ENCODE results near the gene ZFX. TPM values are rescaled to one million over a fixed set of nuclear protein-coding genes. Genes with fewer than 3 reads are reported as not detected.
A peak's percentile ranks its signal among the peaks of the same experiment; 100 is the strongest.

The ZFX gene
- total RNA-seq, 2 experiments from 2014 or later, result 38.8 to 40.4 TPM

DNA sequence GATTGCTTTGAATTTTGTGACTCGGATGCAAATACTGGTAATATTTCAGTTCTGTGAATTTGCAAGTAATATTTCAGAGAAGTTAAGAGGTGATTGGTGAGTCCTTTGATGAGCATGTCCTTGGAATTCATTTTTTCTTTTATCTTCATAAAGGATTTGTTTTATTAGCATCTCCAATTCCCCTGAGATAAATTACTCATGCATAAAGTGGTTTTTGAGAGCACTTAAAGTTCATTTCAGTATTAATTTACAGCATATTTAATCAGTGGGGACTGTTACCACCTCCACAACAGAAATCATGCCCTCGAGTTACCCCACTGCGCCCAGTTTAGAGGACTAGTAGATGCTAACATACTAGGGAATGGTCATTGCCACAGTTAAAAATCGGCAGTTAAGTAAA lies 65.0 kb downstream of the ZFX start:
- Mint-ChIP-seq H3K36me3 (ENCODE audit: low read depth) (peaks cover 11% of the 10 kb centered on the region), H3K9me3 (no peaks in the 10 kb centered on the region), H3K4me1 (ENCODE audit: low read depth) (peaks cover 8% of the 10 kb centered on the region), H3K27me3 (no peaks in the 10 kb centered on the region), H3K27ac (no peak overlapping the region), H3K4me3 (no peak overlapping the region)
- ChIA-PET POLR2A (no interaction called here), CTCF (no interaction called here)
- TF ChIP-seq, protein P1, sequence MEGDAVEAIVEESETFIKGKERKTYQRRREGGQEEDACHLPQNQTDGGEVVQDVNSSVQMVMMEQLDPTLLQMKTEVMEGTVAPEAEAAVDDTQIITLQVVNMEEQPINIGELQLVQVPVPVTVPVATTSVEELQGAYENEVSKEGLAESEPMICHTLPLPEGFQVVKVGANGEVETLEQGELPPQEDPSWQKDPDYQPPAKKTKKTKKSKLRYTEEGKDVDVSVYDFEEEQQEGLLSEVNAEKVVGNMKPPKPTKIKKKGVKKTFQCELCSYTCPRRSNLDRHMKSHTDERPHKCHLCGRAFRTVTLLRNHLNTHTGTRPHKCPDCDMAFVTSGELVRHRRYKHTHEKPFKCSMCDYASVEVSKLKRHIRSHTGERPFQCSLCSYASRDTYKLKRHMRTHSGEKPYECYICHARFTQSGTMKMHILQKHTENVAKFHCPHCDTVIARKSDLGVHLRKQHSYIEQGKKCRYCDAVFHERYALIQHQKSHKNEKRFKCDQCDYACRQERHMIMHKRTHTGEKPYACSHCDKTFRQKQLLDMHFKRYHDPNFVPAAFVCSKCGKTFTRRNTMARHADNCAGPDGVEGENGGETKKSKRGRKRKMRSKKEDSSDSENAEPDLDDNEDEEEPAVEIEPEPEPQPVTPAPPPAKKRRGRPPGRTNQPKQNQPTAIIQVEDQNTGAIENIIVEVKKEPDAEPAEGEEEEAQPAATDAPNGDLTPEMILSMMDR (IDR thresholded peaks at IDR 0.05), result no peak
- intact Hi-C loops (cut with micrococcal nuclease), result no loop called here
- ATAC-seq (no peak), DNase-seq (no peak)

DNA sequence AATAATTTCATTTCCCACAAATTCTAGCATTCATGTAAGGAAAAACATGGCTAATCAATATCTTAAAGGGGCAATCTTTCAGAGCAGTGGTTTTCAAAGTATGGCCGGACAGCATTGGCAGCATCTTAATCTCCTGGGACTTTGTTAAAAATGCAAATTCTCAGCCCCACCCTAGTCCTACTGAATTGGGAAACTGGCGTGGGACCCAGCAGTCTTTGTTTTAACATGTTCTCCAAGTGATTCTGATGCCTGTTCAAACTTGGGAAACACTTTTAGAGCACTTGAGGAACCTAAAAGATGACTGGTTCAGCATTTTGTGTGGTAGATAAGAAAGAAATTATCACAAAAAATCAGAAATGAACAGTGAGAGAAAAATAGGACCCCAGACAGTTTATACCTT lies 65.7 kb downstream of the ZFX start:
- POLR2A ChIA-PET, result no interaction called here
- no peak for ATAC-seq
- H3K9me3 Mint-ChIP-seq, result no peaks in the 10 kb centered on the region
- H3K27ac Mint-ChIP-seq, result peak overlapping the region; percentile 52
- TF ChIP-seq, protein P1 (IDR thresholded peaks at IDR 0.05), result no peak
- H3K36me3 Mint-ChIP-seq (ENCODE audit: low read depth), result peaks cover 8% of the 10 kb centered on the region
- peaks cover 8% of the 10 kb centered on the region for H3K4me1 Mint-ChIP-seq (ENCODE audit: low read depth)
- DNase-seq, result no peak
- no peak overlapping the region for H3K4me3 Mint-ChIP-seq
- intact Hi-C loops (cut with micrococcal nuclease), result no loop called here
- H3K27me3 Mint-ChIP-seq, result no peaks in the 10 kb centered on the region
- CTCF ChIA-PET, result no interaction called here

DNA sequence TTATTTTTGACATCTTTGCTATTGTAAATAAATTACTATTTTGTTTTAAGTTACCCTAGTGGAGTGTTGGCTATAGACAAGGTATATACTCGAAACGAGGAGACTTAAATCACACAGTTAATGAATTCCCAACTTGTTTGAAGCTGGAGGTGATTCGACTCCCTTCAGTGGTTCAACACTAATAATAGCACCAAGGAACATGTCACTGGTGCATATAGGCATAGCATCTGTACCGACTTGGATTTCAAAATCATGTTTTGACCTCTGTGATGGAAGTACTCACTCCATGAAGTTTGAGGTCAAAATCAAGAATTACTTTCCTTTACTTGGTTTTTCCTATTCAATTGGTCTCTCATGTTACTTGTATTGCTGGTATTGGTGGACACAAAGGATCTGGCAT lies 66.5 kb downstream of the ZFX start:
- Mint-ChIP-seq H3K4me3 (no peak overlapping the region), H3K4me1 (ENCODE audit: low read depth) (peaks cover 8% of the 10 kb centered on the region), H3K27ac (no peak overlapping the region), H3K9me3 (no peaks in the 10 kb centered on the region), H3K36me3 (ENCODE audit: low read depth) (peaks cover 4% of the 10 kb centered on the region), H3K27me3 (no peaks in the 10 kb centered on the region)
- CTCF ChIA-PET, result no interaction called here
- POLR2A ChIA-PET, result no interaction called here
- TF ChIP-seq, protein P1 (IDR thresholded peaks at IDR 0.05), result no peak
- intact Hi-C loops (cut with micrococcal nuclease), result no loop called here
- DNase-seq, result no peak
- no peak for ATAC-seq

DNA sequence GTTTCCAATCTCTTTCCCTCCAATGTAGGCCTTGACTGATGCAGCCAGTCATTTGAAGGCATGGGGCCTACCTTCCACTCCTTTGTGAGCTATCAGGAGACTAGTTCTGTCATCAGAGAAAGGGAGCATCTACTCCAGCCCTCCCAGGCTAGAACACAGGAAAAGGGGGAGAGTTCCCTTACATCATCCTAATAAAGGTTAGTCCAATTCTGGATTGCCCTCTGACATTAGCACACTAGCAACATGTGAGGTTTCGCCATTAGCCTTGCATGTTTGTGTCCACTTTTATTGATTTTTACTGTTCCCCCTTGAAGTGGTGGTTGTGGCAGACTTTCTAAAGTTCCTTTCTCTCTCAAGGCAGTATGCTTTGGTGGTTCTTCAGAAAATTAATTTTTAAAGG lies 67.3 kb downstream of the ZFX start:
- TF ChIP-seq, protein P1 (IDR thresholded peaks at IDR 0.05), result no peak
- peaks cover 3% of the 10 kb centered on the region for H3K36me3 Mint-ChIP-seq (ENCODE audit: low read depth)
- DNase-seq (no peak), ATAC-seq (no peak)
- H3K27me3 Mint-ChIP-seq, result no peaks in the 10 kb centered on the region
- H3K4me3 Mint-ChIP-seq, result no peak overlapping the region
- intact Hi-C loops (cut with micrococcal nuclease), result no loop called here
- POLR2A ChIA-PET, result no interaction called here
- H3K4me1 Mint-ChIP-seq (ENCODE audit: low read depth), result peaks cover 8% of the 10 kb centered on the region
- CTCF ChIA-PET, result no interaction called here
- no peaks in the 10 kb centered on the region for H3K9me3 Mint-ChIP-seq
- H3K27ac Mint-ChIP-seq, result peak overlapping the region; percentile 34

DNA sequence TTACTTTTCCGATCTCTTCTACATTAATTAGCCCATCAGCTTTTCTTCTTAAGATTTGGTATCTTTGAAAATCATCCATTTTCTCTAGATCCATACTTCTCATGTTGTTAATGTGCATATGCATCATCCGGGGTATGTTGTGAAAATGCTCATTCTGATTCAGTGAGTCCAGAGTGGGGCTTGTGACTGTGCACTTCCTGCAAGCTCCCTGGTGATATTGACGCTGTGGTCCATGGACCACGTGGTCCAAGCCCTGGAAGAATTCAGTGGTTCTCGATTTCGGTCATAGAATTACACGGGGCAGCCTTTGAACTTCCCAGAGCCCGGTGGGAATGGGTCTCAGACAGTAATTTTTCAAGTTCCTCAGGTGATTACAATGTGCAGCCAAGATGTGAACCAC lies 69.8 kb downstream of the ZFX start:
- ATAC-seq (no peak), DNase-seq (no peak)
- peaks cover 2% of the 10 kb centered on the region for H3K36me3 Mint-ChIP-seq (ENCODE audit: low read depth)
- H3K27ac Mint-ChIP-seq, result no peak overlapping the region
- H3K27me3 Mint-ChIP-seq, result no peaks in the 10 kb centered on the region
- TF ChIP-seq, protein P1 (IDR thresholded peaks at IDR 0.05), result no peak
- peaks cover 8% of the 10 kb centered on the region for H3K4me1 Mint-ChIP-seq (ENCODE audit: low read depth)
- ChIA-PET CTCF (no interaction called here), POLR2A (no interaction called here)
- intact Hi-C loops (cut with micrococcal nuclease), result no loop called here
- no peaks in the 10 kb centered on the region for H3K9me3 Mint-ChIP-seq
- no peak overlapping the region for H3K4me3 Mint-ChIP-seq
